IMR-90 (cell line): ENCODE results near the gene SRGAP3. TPM values are rescaled to one million over a fixed set of nuclear protein-coding genes. Genes with fewer than 3 reads are reported as not detected.
A peak's percentile ranks its signal among the peaks of the same experiment; 100 is the strongest.

ENCODE experiments used
- ATAC-seq: fragments of 200-7000 bp; cut with Tn5 transposase; 2 replicates; pipeline ENCODE4 v1.9.1; 2020; ENCODE audit warnings: low read depth, mild to moderate bottlenecking, moderate library complexity
- BruUV-seq: library from RNA; stranded (reverse); fragments of 400-500 nt; replicated peaks from 2 replicates; lab custom pipeline; 2021; lab: Mats Ljungman, UMichigan
- CTCF ChIA-PET: fragments of 300-600 bp; formaldehyde crosslinking; extraction: SDS; loops from one replicate; lab custom pipeline; 2021; ENCODE audit warnings: antibody characterized with exemption; lab: Yijun Ruan, JAX
- POLR2A ChIA-PET: fragments of 300-600 bp; sonication (Branson Sonifier 250); formaldehyde crosslinking; loops from one replicate; lab custom pipeline; 2022; ENCODE audit warnings: antibody characterized with exemption; ENCODE audit not compliant: unreplicated experiment; lab: Charles Lee
- DNase-seq: peaks from one replicate; pipeline ENCODE4 v3.0.0; 2013
- H2AFZ ChIP-seq: replicated peaks from 2 replicates; pipeline ENCODE3; 2013; ENCODE audit warnings: low read length, mild to moderate bottlenecking; ENCODE audit not compliant: poor library complexity
- H2AK5ac ChIP-seq: 2 replicates; pipeline ENCODE4 v1.6.1; 2013; ENCODE audit warnings: low read depth, low read length, inconsistent platforms
- H2AK9ac ChIP-seq: replicated peaks from 2 replicates; pipeline ENCODE3; 2013; ENCODE audit warnings: mild to moderate bottlenecking, low read depth, low read length, moderate library complexity; ENCODE audit not compliant: poor library complexity
- H2BK120ac ChIP-seq: 2 replicates; pipeline ENCODE4 v1.6.1; 2013; ENCODE audit warnings: low read depth, low read length, inconsistent platforms
- H2BK15ac ChIP-seq: 3 replicates; pipeline ENCODE4 v1.6.1; 2013; ENCODE audit warnings: low read depth, low read length, inconsistent platforms
- H2BK20ac ChIP-seq: 2 replicates; pipeline ENCODE4 v1.6.1; 2013; ENCODE audit warnings: low read depth, mild to moderate bottlenecking, inconsistent platforms, low read length, moderate library complexity
- H2BK5ac ChIP-seq: 2 replicates; pipeline ENCODE4 v1.6.1; 2013; ENCODE audit warnings: mild to moderate bottlenecking, low read depth, low read length, inconsistent platforms; ENCODE audit not compliant: poor library complexity, severe bottlenecking
- H3K14ac ChIP-seq: replicated peaks from 2 replicates; pipeline ENCODE4 v1.6.1; 2013; ENCODE audit warnings: low read depth, low read length, inconsistent platforms
- H3K18ac ChIP-seq: 2 replicates; pipeline ENCODE4 v1.6.1; 2013; ENCODE audit warnings: low read depth, low read length, control low read depth
- H3K23ac ChIP-seq: 2 replicates; pipeline ENCODE4 v1.6.1; 2013; ENCODE audit warnings: low read depth, low read length, inconsistent platforms
- H3K27ac ChIP-seq: 2 replicates; pipeline ENCODE4 v1.5.1; 2013; ENCODE audit warnings: mild to moderate bottlenecking, control low read depth, low read length; ENCODE audit not compliant: insufficient read depth
- H3K27me3 ChIP-seq: 2 replicates; pipeline ENCODE4 v1.6.1; 2013; ENCODE audit warnings: low read length; ENCODE audit not compliant: control insufficient read depth, insufficient read depth
- H3K36me3 ChIP-seq: 2 replicates; pipeline ENCODE4 v1.6.1; 2013; ENCODE audit warnings: low read length, mixed read lengths; ENCODE audit not compliant: control insufficient read depth, insufficient read depth
- H3K4ac ChIP-seq: 2 replicates; pipeline ENCODE4 v1.6.1; 2013; ENCODE audit warnings: low read depth, low read length, inconsistent platforms
- H3K4me1 ChIP-seq: 2 replicates; pipeline ENCODE4 v1.6.1; 2013; ENCODE audit warnings: low read length, mixed read lengths; ENCODE audit not compliant: control insufficient read depth, insufficient read depth
- H3K4me2 ChIP-seq: 2 replicates; pipeline ENCODE4 v1.6.1; 2013; ENCODE audit warnings: low read depth, mild to moderate bottlenecking, control low read depth, low read length, moderate library complexity
- H3K4me3 ChIP-seq: 2 replicates; pipeline ENCODE4 v1.5.1; 2013; ENCODE audit warnings: low read depth, mild to moderate bottlenecking, control low read depth, low read length, moderate library complexity; ENCODE audit not compliant: insufficient read depth
- H3K56ac ChIP-seq: 2 replicates; pipeline ENCODE4 v1.6.1; 2013; ENCODE audit warnings: low read length, inconsistent platforms; ENCODE audit not compliant: insufficient read depth; ENCODE audit errors: extremely low read depth
- H3K79me1 ChIP-seq, 2 experiments: 2 replicates each; pipeline ENCODE4 v1.6.1; 2013; ENCODE audit warnings: low read length in 2 of 2, inconsistent platforms in 1 of 2, low read depth in 1 of 2
- H3K9ac ChIP-seq: 2 replicates; pipeline ENCODE4 v1.6.1; 2013; ENCODE audit warnings: low read depth, low read length, control low read depth
- H3K9me1 ChIP-seq: 2 replicates; pipeline ENCODE4 v1.6.1; 2013; ENCODE audit warnings: low read length, inconsistent platforms; ENCODE audit not compliant: insufficient read depth
- H3K9me3 ChIP-seq: 2 replicates; pipeline ENCODE4 v1.6.1; 2013; ENCODE audit warnings: low read length; ENCODE audit not compliant: control insufficient read depth, insufficient read depth
- H4K20me1 ChIP-seq: 2 replicates; pipeline ENCODE4 v1.6.1; 2013; ENCODE audit warnings: low read length, inconsistent platforms; ENCODE audit not compliant: insufficient read depth
- H4K5ac ChIP-seq: 2 replicates; pipeline ENCODE4 v1.6.1; 2013; ENCODE audit warnings: mild to moderate bottlenecking, low read depth, low read length, control low read depth
- H4K8ac ChIP-seq, 2 experiments: 2 replicates each; pipeline ENCODE4 v1.6.1; 2013; ENCODE audit warnings: low read depth in 2 of 2, low read length in 2 of 2, control low read depth in 1 of 2, inconsistent platforms in 1 of 2
- H4K91ac ChIP-seq: 2 replicates; pipeline ENCODE4 v1.6.1; 2013; ENCODE audit warnings: low read depth, low read length, inconsistent platforms; ENCODE audit not compliant: insufficient read depth
- CHD1 ChIP-seq: IDR thresholded peaks from 2 replicates; pipeline ENCODE4 v1.6.1; 2012; ENCODE audit warnings: low read depth, low read length, improper control_type of control experiment
- MAZ ChIP-seq: IDR thresholded peaks from 2 replicates; pipeline ENCODE4 v1.6.1; 2012; ENCODE audit warnings: low read depth, mild to moderate bottlenecking, low read length, improper control_type of control experiment, moderate library complexity, borderline replicate concordance
- POLR2A ChIP-seq: IDR thresholded peaks from 2 replicates; pipeline ENCODE4 v1.6.1; 2012; ENCODE audit warnings: mild to moderate bottlenecking, low read depth, low read length
- RFX5 ChIP-seq: IDR thresholded peaks from 2 replicates; pipeline ENCODE4 v1.8.0; 2012; ENCODE audit warnings: low read depth, mild to moderate bottlenecking, low read length, moderate library complexity
- SMC3 ChIP-seq: fragments of 150-350 bp; IDR thresholded peaks from 2 replicates; pipeline ENCODE4 v1.6.1; 2016; ENCODE audit warnings: low read depth, mild to moderate bottlenecking, antibody characterized with exemption, low read length, moderate library complexity
- USF2 ChIP-seq: fragments of 150-350 bp; IDR thresholded peaks from 2 replicates; pipeline ENCODE4 v1.6.1; 2017; ENCODE audit warnings: mild to moderate bottlenecking, antibody characterized with exemption, low read length, low read depth
- WGBS, 2 experiments: methylation state at CpG; one replicate each; pipeline versions ENCODE4 v1.1.5 to v1.1.7; 2013; ENCODE audit warnings: missing lambda C conversion rate in 2 of 2; ENCODE audit not compliant: insufficient read length in 1 of 2; ENCODE audit errors: extremely low coverage in 2 of 2; 5-methylcytosine and 5-hydroxymethylcytosine counted together
- dilution Hi-C: fragments of 300-500 bp; cut with HindIII; formaldehyde crosslinking; loops from one replicate; pipeline ENCODE4 v1.14.3; 2018; ENCODE audit warnings: low sequenced_read_pairs; ENCODE audit not compliant: unreplicated experiment
- in situ Hi-C: fragments of 300-500 bp; cut with MboI; formaldehyde crosslinking; loops from 3 replicates; pipeline ENCODE4 v1.14.3; 2019; ENCODE audit warnings: low sequenced_read_pairs, inconsistent platforms, mixed read lengths
- intact Hi-C: fragments of 100-400 bp; cut with micrococcal nuclease; formaldehyde crosslinking; loops from 2 replicates; pipeline ENCODE4 v1.10.0; 2022
- polyA plus RNA-seq, 3 experiments: library from polyadenylated mRNA; depleted of rRNA; stranded (reverse); fragments of >200 nt; gene quantifications; 2 replicates each; pipeline ENCODE4 v1.2.3, GENCODE V29; 2012; ENCODE audit warnings: low replicate concordance in 1 of 3
- total RNA-seq: library from RNA; depleted of rRNA; stranded (reverse); fragments of >200 nt; gene quantifications from 2 replicates; pipeline ENCODE4 v1.2.3, GENCODE V29; 2012

The SRGAP3 gene
- total and polyA plus RNA-seq, 2 of the 4 experiments (the other 2 are of a cell fraction), result 0.68 to 1.4 TPM

- no peak overlapping the region for H3K9ac ChIP-seq
These were observed 281.0 kb downstream of the SRGAP3 start for GRCh38 chr3:8968375-8968882.

More at GRCh38 chr3:8968375-8968882, 281.0 kb downstream of the SRGAP3 start:
- no peaks in the 10 kb centered on the region for H3K79me1 ChIP-seq
- no peaks in the 10 kb centered on the region for H3K9me1 ChIP-seq
- no peak overlapping the region for H4K91ac ChIP-seq
- intact Hi-C loops (loop anchor here (10.0 kb wide), 2 partner anchors 304 to 524 kb away; no protein-coding TSS in a partner anchor), dilution Hi-C loops (no loop called here), in situ Hi-C loops (loop anchor here (10.0 kb wide), 1 partner anchor 194 kb away; no protein-coding TSS in a partner anchor)
- peaks cover 2% of the 10 kb centered on the region; the same call in 1 of the 2 replicates for H3K27me3 ChIP-seq
- H3K27ac ChIP-seq, result no peak overlapping the region
- no peak overlapping the region for H3K4ac ChIP-seq
- peak overlapping the region; percentile 9 for H2AFZ ChIP-seq
- H4K20me1 ChIP-seq, result no peaks in the 10 kb centered on the region
- H2BK5ac ChIP-seq, result no peak overlapping the region
- no peak overlapping the region for H2BK15ac ChIP-seq
- ChIA-PET POLR2A (no interaction called here), CTCF (no interaction called here)
- TF ChIP-seq POLR2A, result no peak
- no peak for TF ChIP-seq CHD1
- no peak for TF ChIP-seq SMC3
- TF ChIP-seq RFX5, result no peak
- no peak for TF ChIP-seq MAZ
- no peak for TF ChIP-seq USF2
- H4K5ac ChIP-seq, result no peak overlapping the region
- H3K14ac ChIP-seq, result no peak overlapping the region
- H3K36me3 ChIP-seq, result no peaks in the 10 kb centered on the region
- H3K4me2 ChIP-seq, result no peak overlapping the region
- H2BK20ac ChIP-seq, result no peak overlapping the region
- H3K4me1 ChIP-seq, result peaks cover 3% of the 10 kb centered on the region; the same call in 1 of the 2 replicates
- H3K4me3 ChIP-seq, result no peak overlapping the region
- BruUV-seq, result no TSS peak
- no peak overlapping the region for H2AK9ac ChIP-seq
- no peak overlapping the region for H3K18ac ChIP-seq
- no peak for ATAC-seq
- no peak for DNase-seq
- no peak overlapping the region for H3K23ac ChIP-seq
- H3K56ac ChIP-seq, result no peak overlapping the region
- H3K9me3 ChIP-seq, result no peaks in the 10 kb centered on the region
- no peak overlapping the region for H2BK120ac ChIP-seq
- H2AK5ac ChIP-seq, result no peak overlapping the region
- H4K8ac ChIP-seq, result no peak overlapping the region
- WGBS, 2 experiments, result 43% methylated on average over 1 of the region's 5 CpGs; no CpG with 5 or more reads in 1 of the 2 experiments
